WTC11 (cell line): ENCODE data around the gene NSD1. TPM values are rescaled to one million over a fixed set of nuclear protein-coding genes. Genes with fewer than 3 reads are reported as not detected.

Source experiments
- ATAC-seq: fragments of 200-7000 bp; cut with Tn5 transposase; 2 replicates; pipeline ENCODE4 v1.10.0; 2021; ENCODE audit warnings: mild to moderate bottlenecking, moderate library complexity
- CTCF ChIA-PET: fragments of 300-600 bp; sonication (Branson Sonifier 250); formaldehyde crosslinking; loops from one replicate; lab custom pipeline; 2021; ENCODE audit warnings: antibody characterized with exemption; lab: Charles Lee
- POLR2A ChIA-PET: fragments of 350-600 bp; sonication (Branson Sonifier 250); formaldehyde crosslinking; loops from one replicate; lab custom pipeline; 2021; ENCODE audit warnings: antibody characterized with exemption; lab: Charles Lee
- DNase-seq: peaks from one replicate; pipeline ENCODE4 v3.0.0; 2021; ENCODE audit warnings: low spot score
- H3K27ac Mint-ChIP-seq: 2 replicates; pipeline ENCODE4 v1.8.0; 2021; ENCODE audit warnings: mixed read lengths
- H3K27me3 Mint-ChIP-seq: 2 replicates; pipeline ENCODE4 v1.8.0; 2021; ENCODE audit warnings: low read depth, mild to moderate bottlenecking, moderate library complexity, mixed read lengths
- H3K36me3 Mint-ChIP-seq: 2 replicates; pipeline ENCODE4 v1.8.0; 2021; ENCODE audit warnings: mixed read lengths
- H3K4me1 Mint-ChIP-seq: 2 replicates; pipeline ENCODE4 v1.8.0; 2022; ENCODE audit warnings: mixed read lengths
- H3K4me3 Mint-ChIP-seq: 2 replicates; pipeline ENCODE4 v1.8.0; 2021; ENCODE audit warnings: mild to moderate bottlenecking, moderate library complexity, mixed read lengths
- H3K9me3 Mint-ChIP-seq: 2 replicates; pipeline ENCODE4 v1.8.0; 2021; ENCODE audit warnings: mixed read lengths
- ATF6 ChIP-seq: sonication (generic); formaldehyde crosslinking; IDR thresholded peaks from 2 replicates; pipeline ENCODE4 v1.8.1; 2023; ENCODE audit warnings: mild to moderate bottlenecking, missing genetic modification reagents
- CREB1 ChIP-seq: sonication (generic); formaldehyde crosslinking; IDR thresholded peaks from 2 replicates; pipeline ENCODE4 v1.8.0; 2023; ENCODE audit warnings: mild to moderate bottlenecking, missing genetic modification reagents
- EMX1 ChIP-seq: fragments of 250-450 bp; sonication (Bioruptor Pico); IDR thresholded peaks from 2 replicates; pipeline ENCODE4 v1.8.0; 2021; ENCODE audit warnings: mild to moderate bottlenecking
- ERG ChIP-seq: fragments of 250-450 bp; sonication (Bioruptor Pico); IDR thresholded peaks from 2 replicates; pipeline ENCODE4 v1.8.0; 2021; ENCODE audit warnings: mild to moderate bottlenecking
- ESRRA ChIP-seq: sonication (generic); formaldehyde crosslinking; IDR thresholded peaks from 2 replicates; pipeline ENCODE4 v1.8.1; 2022; ENCODE audit warnings: mild to moderate bottlenecking, missing genetic modification reagents, borderline replicate concordance
- FOXP1 ChIP-seq: sonication (generic); formaldehyde crosslinking; IDR thresholded peaks from 2 replicates; pipeline ENCODE4 v1.8.0; 2022; ENCODE audit warnings: missing genetic modification reagents, mild to moderate bottlenecking, moderate library complexity, borderline replicate concordance
- GABPB1 ChIP-seq: sonication (generic); formaldehyde crosslinking; IDR thresholded peaks from 2 replicates; pipeline ENCODE4 v1.8.1; 2023; ENCODE audit warnings: mild to moderate bottlenecking, missing genetic modification reagents
- GRHL2 ChIP-seq: fragments of 250-450 bp; sonication (Bioruptor Pico); IDR thresholded peaks from 2 replicates; pipeline ENCODE4 v1.8.0; 2022; ENCODE audit warnings: mild to moderate bottlenecking, moderate library complexity; ENCODE audit not compliant: insufficient replicate concordance, severe bottlenecking
- GTF2I ChIP-seq: fragments of 250-450 bp; sonication (Bioruptor Pico); conservative IDR thresholded peaks from 2 replicates; pipeline ENCODE4 v1.4.0; 2021; ENCODE audit warnings: mild to moderate bottlenecking
- IRF1 ChIP-seq: sonication (generic); formaldehyde crosslinking; IDR thresholded peaks from 2 replicates; pipeline ENCODE4 v1.8.0; 2023; ENCODE audit warnings: missing genetic modification reagents
- JAZF1 ChIP-seq: fragments of 250-450 bp; sonication (Bioruptor Pico); IDR thresholded peaks from 2 replicates; pipeline ENCODE4 v1.9.0; 2021; ENCODE audit warnings: moderate library complexity, mild to moderate bottlenecking, inconsistent platforms
- MAX ChIP-seq: sonication (generic); formaldehyde crosslinking; IDR thresholded peaks from 2 replicates; pipeline ENCODE4 v1.8.0; 2022; ENCODE audit warnings: mild to moderate bottlenecking, missing genetic modification reagents
- MYBL2 ChIP-seq: sonication (generic); formaldehyde crosslinking; IDR thresholded peaks from 2 replicates; pipeline ENCODE4 v1.8.1; 2023; ENCODE audit warnings: mild to moderate bottlenecking, moderate library complexity, missing genetic modification reagents
- NFYB ChIP-seq: sonication (generic); formaldehyde crosslinking; conservative IDR thresholded peaks from 2 replicates; pipeline ENCODE4 v1.8.0; 2022; ENCODE audit warnings: low read depth, missing genetic modification reagents
- RORB ChIP-seq: fragments of 250-450 bp; sonication (Bioruptor Pico); IDR thresholded peaks from 2 replicates; pipeline ENCODE4 v1.9.0; 2021; ENCODE audit warnings: mild to moderate bottlenecking
- TP53 ChIP-seq: sonication (generic); formaldehyde crosslinking; IDR thresholded peaks from 2 replicates; pipeline ENCODE4 v1.8.1; 2023; ENCODE audit warnings: mild to moderate bottlenecking, missing genetic modification reagents
- ZBTB43 ChIP-seq: sonication (generic); formaldehyde crosslinking; IDR thresholded peaks from 2 replicates; pipeline ENCODE4 v1.8.1; 2023; ENCODE audit warnings: mild to moderate bottlenecking, missing genetic modification reagents
- ZMAT4 ChIP-seq: fragments of 250-450 bp; sonication (Bioruptor Pico); IDR thresholded peaks from 2 replicates; pipeline ENCODE4 v1.9.0; 2021; ENCODE audit warnings: mild to moderate bottlenecking
- ZNF396 ChIP-seq: fragments of 250-450 bp; sonication (Bioruptor Pico); IDR thresholded peaks from 2 replicates; pipeline ENCODE4 v1.8.0; 2021; ENCODE audit warnings: mild to moderate bottlenecking, moderate library complexity, borderline replicate concordance
- total RNA-seq: library from RNA; stranded (reverse); gene quantifications from 3 replicates; pipeline ENCODE4 v1.2.3, GENCODE V29; 2021

NSD1 gene
- total RNA-seq, 1 experiment from 2014 or later = 148 TPM

- no peaks in the 10 kb centered on the region; the same call in 1 of the 2 replicates for H3K27me3 Mint-ChIP-seq
- H3K4me1 Mint-ChIP-seq = peaks cover 22% of the 10 kb centered on the region
- ATAC-seq = no peak
- ChIA-PET POLR2A (no interaction called here), CTCF (interaction anchor here (1.6 to 6.2 kb wide), 3 partner anchors 12 to 209 kb away, joined by 5 to 59 read pairs (median 45); partner anchors contain the start of gene FGFR4)
- H3K4me3 Mint-ChIP-seq = no peak overlapping the region
- no peak for DNase-seq
- peaks cover 5% of the 10 kb centered on the region for H3K36me3 Mint-ChIP-seq
- no peak overlapping the region for H3K27ac Mint-ChIP-seq
- no peak for TF ChIP-seq MAX (CRISPR knock-in tag)
- no peak for TF ChIP-seq GRHL2
- no peak for TF ChIP-seq ZNF396
- TF ChIP-seq IRF1 (CRISPR knock-in tag) = no peak
- TF ChIP-seq EMX1 (CRISPR knock-in tag) = no peak
- H3K9me3 Mint-ChIP-seq = no peaks in the 10 kb centered on the region
These were observed 32.9 kb upstream of the NSD1 start for GRCh38 chr5:177100714-177101121.

GRCh38 chr5:177103523-177104253, 29.9 kb upstream of the NSD1 start:
- CTCF ChIA-PET = interaction anchor here (1.1 to 2.3 kb wide), 5 partner anchors 10 to 206 kb away, joined by 3 to 10 read pairs (median 4); no protein-coding TSS in a partner anchor
- H3K4me3 Mint-ChIP-seq = no peak overlapping the region
- TF ChIP-seq ERG (CRISPR knock-in tag) (no peak), FOXP1 (CRISPR knock-in tag) (0 out of 2 replicates have a peak, but pooled peaks have one; percentile 46), RORB (CRISPR knock-in tag) (no peak)
- peaks cover 23% of the 10 kb centered on the region for H3K4me1 Mint-ChIP-seq
- ATAC-seq = no peak
- POLR2A ChIA-PET = no interaction called here
- H3K27me3 Mint-ChIP-seq = no peaks in the 10 kb centered on the region; the same call in 1 of the 2 replicates
- H3K36me3 Mint-ChIP-seq = no peaks in the 10 kb centered on the region
- no peaks in the 10 kb centered on the region for H3K9me3 Mint-ChIP-seq
- no peak overlapping the region; the same call in 1 of the 2 replicates for H3K27ac Mint-ChIP-seq
- no peak for DNase-seq

- Mint-ChIP-seq H3K4me3 (no peak overlapping the region), H3K9me3 (no peaks in the 10 kb centered on the region), H3K27ac (no peak overlapping the region), H3K36me3 (no peaks in the 10 kb centered on the region), H3K27me3 (no peaks in the 10 kb centered on the region; the same call in 1 of the 2 replicates), H3K4me1 (peaks cover 4% of the 10 kb centered on the region)
- POLR2A ChIA-PET = no interaction called here
- TF ChIP-seq CREB1 (CRISPR knock-in tag) (no peak), GABPB1 (CRISPR knock-in tag) (peak; percentile 22; the same call in 1 of the 2 replicates), MYBL2 (CRISPR knock-in tag) (no peak), NFYB (CRISPR knock-in tag) (no peak), ESRRA (no peak)
- CTCF ChIA-PET = interaction anchor here (1.4 to 2.3 kb wide), 4 partner anchors 8 to 35 kb away, joined by 5 to 10 read pairs (median 7); partner anchors contain the start of gene FGFR4
- ATAC-seq (peak; percentile 14; the same call in 1 of the 2 replicates), DNase-seq (no peak)
These were observed 27.7 kb upstream of the NSD1 start for GRCh38 chr5:177105691-177106476.

GRCh38 chr5:177107159-177107558, 26.4 kb upstream of the NSD1 start:
- Mint-ChIP-seq H3K9me3 (no peaks in the 10 kb centered on the region), H3K4me1 (peaks cover 4% of the 10 kb centered on the region), H3K36me3 (no peaks in the 10 kb centered on the region), H3K27ac (no peak overlapping the region; the same call in 1 of the 2 replicates), H3K27me3 (no peaks in the 10 kb centered on the region; the same call in 1 of the 2 replicates), H3K4me3 (no peak overlapping the region)
- CTCF ChIA-PET = interaction anchor here (0.8 to 1.5 kb wide), 4 partner anchors 36 to 446 kb away, joined by 3 to 8 read pairs (median 4); no protein-coding TSS in a partner anchor
- no peak for DNase-seq
- POLR2A ChIA-PET = interaction anchor here (0.7 kb wide), 1 partner anchor 17 kb away, joined by 3 read pairs; no protein-coding TSS in a partner anchor
- ATAC-seq = no peak
- no peak for TF ChIP-seq ZMAT4 (CRISPR knock-in tag)
- TF ChIP-seq TP53 (CRISPR knock-in tag) = no peak
- TF ChIP-seq ATF6 (CRISPR knock-in tag) = no peak
- no peak for TF ChIP-seq GTF2I (CRISPR knock-in tag)
- TF ChIP-seq MAX (CRISPR knock-in tag) = no peak
- no peak for TF ChIP-seq JAZF1 (CRISPR knock-in tag)
- no peak for TF ChIP-seq ZBTB43 (CRISPR knock-in tag)
- TF ChIP-seq GABPB1 (CRISPR knock-in tag) = no peak
